Measurements from ENCODE around the gene PHAF1.

The PHAF1 gene

DNA sequence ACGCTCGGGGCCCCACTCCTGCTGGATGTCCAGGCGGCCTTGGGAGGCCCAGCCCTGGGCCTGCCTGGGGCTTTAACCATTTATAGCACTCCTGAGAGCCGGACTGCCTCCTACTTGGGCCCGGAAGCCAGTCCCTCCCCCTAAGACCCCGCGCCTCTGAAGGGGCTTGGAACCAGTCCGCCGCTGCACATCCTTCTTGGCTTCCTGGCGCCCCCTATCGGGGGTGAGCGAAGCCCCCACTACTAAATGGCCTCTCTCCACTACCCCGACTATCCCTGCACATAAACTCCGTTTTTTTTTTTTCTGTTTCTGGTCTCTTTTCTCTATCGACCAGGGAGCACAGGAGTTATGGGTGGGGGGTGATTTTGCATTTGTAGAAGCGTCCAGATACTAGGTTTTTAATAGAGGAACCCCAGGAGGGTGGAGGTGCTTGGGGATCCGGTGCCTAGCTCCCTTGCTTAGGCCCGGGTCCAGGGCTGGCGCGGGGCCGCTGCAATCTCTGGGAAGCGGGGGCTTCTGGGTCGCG, 60.0 kb downstream of the PHAF1 start:
- Histone ChIP-seq H3K27me3 (replicated peaks; ENCODE audit: control insufficient read depth, insufficient read depth, low read length, poor library complexity, severe bottlenecking) (peaks cover 33% of the 10 kb centered on the region), H3K4me1 (ENCODE audit: control insufficient read depth, insufficient read depth, low read length, poor library complexity, severe bottlenecking) (peaks cover 46% of the 10 kb centered on the region)

DNA sequence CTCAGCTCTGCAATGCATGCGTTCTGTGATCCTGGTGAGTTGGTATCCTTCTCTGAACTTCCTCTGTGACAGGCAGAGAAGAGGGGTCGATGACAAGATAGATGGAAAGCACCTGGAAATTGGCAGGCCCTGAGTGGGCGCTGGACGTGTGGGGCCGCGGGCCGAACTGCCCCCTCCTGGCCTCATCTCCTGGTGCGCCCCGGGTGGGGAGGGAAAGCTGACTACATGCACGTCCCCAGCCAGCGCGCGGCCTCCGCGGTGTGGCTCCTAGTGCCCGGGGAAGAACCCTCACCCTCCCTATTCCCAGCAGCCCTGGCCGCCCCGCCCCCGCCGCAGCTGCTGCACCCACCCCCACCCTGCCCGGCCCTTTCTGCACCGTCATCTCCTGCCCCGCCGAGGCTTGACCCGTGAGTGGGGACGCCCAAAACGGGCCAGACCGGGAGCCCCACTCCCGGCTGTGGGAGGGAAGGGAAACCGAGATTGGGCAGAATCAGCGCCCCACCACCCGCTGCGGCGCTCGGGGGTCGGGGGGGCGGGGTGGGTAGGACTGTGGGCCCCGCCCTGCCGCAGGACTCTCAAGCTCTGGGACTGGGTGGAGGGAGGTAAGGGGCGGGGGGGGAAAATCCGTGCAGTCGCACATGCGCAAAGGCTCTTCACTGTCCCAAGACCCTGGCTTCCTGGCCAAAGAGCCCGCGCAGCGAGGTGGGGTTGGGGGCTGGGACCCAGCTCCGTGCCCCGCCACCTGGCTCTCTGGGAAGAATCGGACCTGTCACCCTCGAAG, 60.6 kb downstream of the PHAF1 start, which contains the start of gene NOL3:
Gene NOL3 (plus strand): TSS at position 371 of the 781 bp plus-strand sequence.
- Histone ChIP-seq H3K27ac (ENCODE audit: insufficient read depth, low read length, poor library complexity, severe bottlenecking) (no peak within 1 kb of the TSS), H3K4me3 (ENCODE audit: insufficient read depth, low read depth, low read length, poor library complexity, severe bottlenecking) (peak within 1 kb of the TSS; percentile 16), H3K9me3 (ENCODE audit: control insufficient read depth, low read length) (no peaks in the 10 kb centered on the region), H3K27me3 (replicated peaks; ENCODE audit: control insufficient read depth, insufficient read depth, low read length, poor library complexity, severe bottlenecking) (peaks cover 26% of the 10 kb centered on the region), H3K4me1 (ENCODE audit: control insufficient read depth, insufficient read depth, low read length, poor library complexity, severe bottlenecking) (peaks cover 42% of the 10 kb centered on the region), H3K36me3 (ENCODE audit: control insufficient read depth, insufficient read depth, low read length) (no peaks in the 10 kb centered on the region)
- no peak for DNase-seq

More for the DNA sequence above, 60.0 kb downstream of the PHAF1 start:
- H3K9me3 ChIP-seq (ENCODE audit: control insufficient read depth, low read length) = no peaks in the 10 kb centered on the region
- no peak overlapping the region for H3K27ac ChIP-seq (ENCODE audit: insufficient read depth, low read length, poor library complexity, severe bottlenecking)
- no peaks in the 10 kb centered on the region for H3K36me3 ChIP-seq (ENCODE audit: control insufficient read depth, insufficient read depth, low read length)
- DNase-seq = no peak
- peak overlapping the region; percentile 16 for H3K4me3 ChIP-seq (ENCODE audit: insufficient read depth, low read depth, low read length, poor library complexity, severe bottlenecking)

DNA sequence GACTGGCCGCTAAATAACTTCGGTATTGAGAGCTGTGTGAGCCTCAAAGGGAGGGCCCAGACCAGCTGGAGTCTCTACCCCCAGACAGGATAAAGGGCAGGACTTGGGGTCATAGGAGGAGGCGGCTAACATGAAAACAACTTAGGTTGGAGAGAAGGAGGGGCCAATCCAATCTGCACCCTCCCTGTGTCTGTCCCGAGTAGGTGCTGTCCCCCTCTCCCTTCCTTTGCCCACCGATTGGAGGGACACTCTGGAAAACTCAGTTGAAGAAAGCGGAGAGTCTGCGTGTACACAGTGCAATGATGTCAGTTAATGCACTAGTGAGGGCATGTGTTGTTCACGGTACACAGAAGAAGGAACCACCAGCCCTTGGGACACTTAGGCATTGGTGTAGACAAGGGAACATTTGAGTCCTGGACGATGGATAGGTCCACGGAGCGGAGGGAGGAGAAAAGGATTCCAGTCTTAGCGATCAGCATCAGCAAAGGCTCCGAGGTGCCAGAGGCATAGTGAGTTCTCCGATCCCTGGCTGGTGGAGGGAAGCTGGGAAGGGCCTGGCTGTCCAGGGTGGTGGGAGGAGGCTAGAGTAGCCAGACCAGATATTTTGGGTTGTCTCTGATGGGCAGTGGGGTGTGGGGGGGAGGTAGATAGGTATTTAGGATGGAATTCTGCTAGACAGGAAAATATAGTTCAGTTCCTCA, 61.4 kb downstream of the PHAF1 start:
- H3K36me3 ChIP-seq (ENCODE audit: control insufficient read depth, insufficient read depth, low read length) = no peaks in the 10 kb centered on the region
- peaks cover 35% of the 10 kb centered on the region for H3K4me1 ChIP-seq (ENCODE audit: control insufficient read depth, insufficient read depth, low read length, poor library complexity, severe bottlenecking)
- no peak overlapping the region for H3K27ac ChIP-seq (ENCODE audit: insufficient read depth, low read length, poor library complexity, severe bottlenecking)
- H3K27me3 ChIP-seq (replicated peaks; ENCODE audit: control insufficient read depth, insufficient read depth, low read length, poor library complexity, severe bottlenecking) = peaks cover 20% of the 10 kb centered on the region
- H3K4me3 ChIP-seq (ENCODE audit: insufficient read depth, low read depth, low read length, poor library complexity, severe bottlenecking) = no peak overlapping the region
- DNase-seq = no peak
- no peaks in the 10 kb centered on the region for H3K9me3 ChIP-seq (ENCODE audit: control insufficient read depth, low read length)

DNA sequence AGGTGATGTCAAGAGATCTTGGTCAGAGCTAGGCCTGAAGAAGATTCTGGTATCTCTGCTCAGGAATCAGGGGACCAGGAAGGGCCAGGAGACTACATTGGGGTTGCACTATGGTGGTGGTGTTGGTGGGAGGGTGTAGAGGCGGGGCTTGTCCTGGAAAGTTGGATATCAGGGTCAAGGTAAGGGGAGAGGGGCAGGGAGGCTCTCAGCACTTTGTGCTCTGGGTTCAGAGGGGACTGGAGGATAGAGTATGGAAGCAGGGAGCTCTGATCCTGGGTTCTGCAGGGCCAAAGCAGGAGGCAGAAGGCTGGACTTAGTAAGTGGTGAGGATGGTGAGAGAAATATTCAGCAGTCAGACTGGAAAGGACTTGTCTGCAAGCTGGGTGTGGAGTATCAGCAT, 63.6 kb downstream of the PHAF1 start:
- H3K27ac ChIP-seq (ENCODE audit: insufficient read depth, low read length, poor library complexity, severe bottlenecking) = no peak overlapping the region
- no peaks in the 10 kb centered on the region for H3K36me3 ChIP-seq (ENCODE audit: control insufficient read depth, insufficient read depth, low read length)
- H3K9me3 ChIP-seq (ENCODE audit: control insufficient read depth, low read length) = no peaks in the 10 kb centered on the region
- H3K4me1 ChIP-seq (ENCODE audit: control insufficient read depth, insufficient read depth, low read length, poor library complexity, severe bottlenecking) = peaks cover 40% of the 10 kb centered on the region
- peaks cover 6% of the 10 kb centered on the region for H3K27me3 ChIP-seq (replicated peaks; ENCODE audit: control insufficient read depth, insufficient read depth, low read length, poor library complexity, severe bottlenecking)
- H3K4me3 ChIP-seq (ENCODE audit: insufficient read depth, low read depth, low read length, poor library complexity, severe bottlenecking) = no peak overlapping the region
- no peak for DNase-seq

DNA sequence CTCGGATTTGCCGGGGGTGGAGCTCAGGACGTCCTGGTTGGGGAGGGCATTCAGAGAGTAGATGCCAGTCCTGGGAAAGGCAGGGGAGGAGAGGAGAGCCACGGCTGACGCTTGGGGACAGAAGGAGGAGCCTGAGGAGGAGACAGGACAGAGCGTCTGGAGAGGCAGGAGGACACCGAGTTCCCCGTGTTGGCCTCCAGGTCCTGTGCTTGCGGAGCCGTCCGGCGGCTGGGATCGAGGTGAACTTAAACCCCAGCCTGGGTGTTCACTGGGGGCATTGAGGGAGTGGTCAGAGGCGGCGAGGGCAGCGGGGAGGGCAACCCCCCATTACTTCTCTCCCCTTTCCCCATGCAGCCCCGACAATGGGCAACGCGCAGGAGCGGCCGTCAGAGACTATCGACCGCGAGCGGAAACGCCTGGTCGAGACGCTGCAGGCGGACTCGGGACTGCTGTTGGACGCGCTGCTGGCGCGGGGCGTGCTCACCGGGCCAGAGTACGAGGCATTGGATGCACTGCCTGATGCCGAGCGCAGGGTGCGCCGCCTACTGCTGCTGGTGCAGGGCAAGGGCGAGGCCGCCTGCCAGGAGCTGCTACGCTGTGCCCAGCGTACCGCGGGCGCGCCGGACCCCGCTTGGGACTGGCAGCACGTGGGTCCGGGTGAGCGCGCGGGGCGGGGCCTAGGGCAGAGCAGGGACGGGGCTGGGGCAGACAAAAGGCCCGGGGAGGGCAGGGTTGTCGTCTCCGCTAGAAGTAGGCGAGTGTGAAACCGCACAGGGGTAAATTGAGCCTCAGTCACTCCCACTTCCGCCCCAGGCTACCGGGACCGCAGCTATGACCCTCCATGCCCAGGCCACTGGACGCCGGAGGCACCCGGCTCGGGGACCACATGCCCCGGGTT, 64.3 kb downstream of the PHAF1 start:
- H3K4me1 ChIP-seq (ENCODE audit: control insufficient read depth, insufficient read depth, low read length, poor library complexity, severe bottlenecking) = peaks cover 40% of the 10 kb centered on the region
- no peak overlapping the region for H3K27ac ChIP-seq (ENCODE audit: insufficient read depth, low read length, poor library complexity, severe bottlenecking)
- peaks cover 6% of the 10 kb centered on the region for H3K27me3 ChIP-seq (replicated peaks; ENCODE audit: control insufficient read depth, insufficient read depth, low read length, poor library complexity, severe bottlenecking)

DNA sequence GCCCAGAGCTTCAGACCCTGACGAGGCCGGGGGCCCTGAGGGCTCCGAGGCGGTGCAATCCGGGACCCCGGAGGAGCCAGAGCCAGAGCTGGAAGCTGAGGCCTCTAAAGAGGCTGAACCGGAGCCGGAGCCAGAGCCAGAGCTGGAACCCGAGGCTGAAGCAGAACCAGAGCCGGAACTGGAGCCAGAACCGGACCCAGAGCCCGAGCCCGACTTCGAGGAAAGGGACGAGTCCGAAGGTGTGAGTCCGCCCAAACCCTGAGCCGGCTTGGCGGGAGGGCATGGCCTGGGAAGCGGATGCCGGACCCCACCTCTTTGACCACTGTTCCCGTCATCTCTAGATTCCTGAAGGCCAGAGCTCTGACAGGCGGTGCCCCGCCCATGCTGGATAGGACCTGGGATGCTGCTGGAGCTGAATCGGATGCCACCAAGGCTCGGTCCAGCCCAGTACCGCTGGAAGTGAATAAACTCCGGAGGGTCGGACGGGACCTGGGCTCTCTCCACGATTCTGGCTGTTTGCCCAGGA, 65.0 kb downstream of the PHAF1 start:
- Histone ChIP-seq H3K27ac (ENCODE audit: insufficient read depth, low read length, poor library complexity, severe bottlenecking) (no peak overlapping the region), H3K9me3 (ENCODE audit: control insufficient read depth, low read length) (no peaks in the 10 kb centered on the region), H3K27me3 (replicated peaks; ENCODE audit: control insufficient read depth, insufficient read depth, low read length, poor library complexity, severe bottlenecking) (peaks cover 2% of the 10 kb centered on the region), H3K4me3 (ENCODE audit: insufficient read depth, low read depth, low read length, poor library complexity, severe bottlenecking) (peak overlapping the region; percentile 33), H3K36me3 (ENCODE audit: control insufficient read depth, insufficient read depth, low read length) (no peaks in the 10 kb centered on the region), H3K4me1 (ENCODE audit: control insufficient read depth, insufficient read depth, low read length, poor library complexity, severe bottlenecking) (peaks cover 35% of the 10 kb centered on the region)
- DNase-seq = no peak

More for the DNA sequence above, 64.3 kb downstream of the PHAF1 start:
- peak; percentile 47 to 63 (median 63) for DNase-seq
- peak overlapping the region; percentile 33 for H3K4me3 ChIP-seq (ENCODE audit: insufficient read depth, low read depth, low read length, poor library complexity, severe bottlenecking)
- no peaks in the 10 kb centered on the region for H3K36me3 ChIP-seq (ENCODE audit: control insufficient read depth, insufficient read depth, low read length)
- no peaks in the 10 kb centered on the region for H3K9me3 ChIP-seq (ENCODE audit: control insufficient read depth, low read length)

DNA sequence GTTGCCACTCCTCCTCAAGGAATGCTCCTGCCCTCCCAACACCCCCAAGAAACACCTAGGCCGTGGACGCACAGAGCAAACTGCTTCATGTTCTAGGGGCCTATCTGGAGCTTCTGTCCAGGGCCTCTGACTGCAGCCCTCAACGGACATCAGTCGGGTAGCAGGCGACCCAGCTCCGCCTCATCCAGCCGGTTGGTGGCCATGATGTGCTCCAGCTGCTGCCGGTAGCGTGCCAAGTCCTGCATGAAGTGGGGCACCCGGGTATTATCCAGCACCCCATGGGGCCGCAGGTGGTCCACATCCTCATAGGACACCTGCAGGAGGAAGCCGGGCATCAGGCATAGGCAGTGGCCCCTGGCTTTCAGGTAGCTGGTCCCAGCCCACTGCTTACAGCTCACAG, 66.9 kb downstream of the PHAF1 start:
- Histone ChIP-seq H3K27me3 (replicated peaks; ENCODE audit: control insufficient read depth, insufficient read depth, low read length, poor library complexity, severe bottlenecking) (no peaks in the 10 kb centered on the region), H3K9me3 (ENCODE audit: control insufficient read depth, low read length) (no peaks in the 10 kb centered on the region), H3K27ac (ENCODE audit: insufficient read depth, low read length, poor library complexity, severe bottlenecking) (no peak overlapping the region), H3K4me1 (ENCODE audit: control insufficient read depth, insufficient read depth, low read length, poor library complexity, severe bottlenecking) (peaks cover 26% of the 10 kb centered on the region), H3K4me3 (ENCODE audit: insufficient read depth, low read depth, low read length, poor library complexity, severe bottlenecking) (no peak overlapping the region), H3K36me3 (ENCODE audit: control insufficient read depth, insufficient read depth, low read length) (no peaks in the 10 kb centered on the region)
- DNase-seq = no peak

DNA sequence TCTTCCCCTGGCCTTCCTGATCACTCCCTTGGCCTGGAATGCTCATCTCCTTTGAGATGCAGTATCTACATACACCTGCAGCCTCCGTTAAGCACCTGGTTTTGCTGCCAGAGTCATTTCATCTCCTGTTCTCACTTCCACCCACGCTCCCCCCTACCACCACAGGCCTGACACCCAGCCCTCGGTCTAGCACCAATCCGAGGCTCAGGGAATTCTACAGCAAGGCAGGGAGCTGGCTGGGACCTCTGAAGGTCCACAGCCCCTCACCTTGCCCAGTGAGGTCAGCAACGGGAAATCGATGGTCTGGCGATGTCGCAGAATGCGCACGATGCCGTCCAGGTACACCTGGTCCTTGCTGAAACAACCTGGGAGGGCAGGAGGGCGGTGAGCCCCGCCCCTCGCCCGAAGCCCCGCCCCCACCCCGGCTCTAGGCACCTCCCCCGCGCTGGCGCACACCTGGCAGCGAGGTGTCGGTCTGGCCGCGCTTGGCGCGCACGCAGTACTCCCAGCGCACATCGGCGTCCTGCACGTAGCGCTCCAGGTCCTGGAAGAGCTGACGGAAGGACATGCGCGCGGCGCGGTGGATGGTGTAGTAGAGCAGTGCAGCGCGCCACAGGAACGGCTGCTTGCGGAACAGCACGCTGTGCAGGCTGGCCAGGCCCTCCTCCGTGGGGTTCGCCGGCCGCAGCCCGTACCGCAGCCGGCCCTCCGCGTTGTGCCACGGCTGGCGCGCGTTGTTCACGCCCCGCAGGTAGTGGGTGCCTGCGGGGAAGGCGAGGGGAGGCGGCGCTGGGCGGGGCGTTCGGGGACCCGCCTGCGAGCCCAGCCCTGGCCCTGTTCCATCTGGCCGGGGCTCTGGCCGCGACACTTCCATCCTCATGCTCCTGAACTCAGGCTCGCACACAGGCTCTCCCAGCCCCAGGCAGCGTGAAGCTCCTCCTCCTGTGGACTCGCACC, 68.3 kb downstream of the PHAF1 start:
- Histone ChIP-seq H3K36me3 (ENCODE audit: control insufficient read depth, insufficient read depth, low read length) (no peaks in the 10 kb centered on the region), H3K4me3 (ENCODE audit: insufficient read depth, low read depth, low read length, poor library complexity, severe bottlenecking) (peak overlapping the region; percentile 42), H3K27me3 (replicated peaks; ENCODE audit: control insufficient read depth, insufficient read depth, low read length, poor library complexity, severe bottlenecking) (no peaks in the 10 kb centered on the region), H3K4me1 (ENCODE audit: control insufficient read depth, insufficient read depth, low read length, poor library complexity, severe bottlenecking) (peaks cover 26% of the 10 kb centered on the region), H3K9me3 (ENCODE audit: control insufficient read depth, low read length) (no peaks in the 10 kb centered on the region), H3K27ac (ENCODE audit: insufficient read depth, low read length, poor library complexity, severe bottlenecking) (no peak overlapping the region)
- peak; percentile 53 to 59 (median 59) for DNase-seq
